Endothelial cell of umbilical vein (primary cell): ENCODE data around the gene LAMC3. TPM values are rescaled to one million over a fixed set of nuclear protein-coding genes. Genes with fewer than 3 reads are reported as not detected.

Experiments used
- BruUV-seq: library from RNA; stranded (reverse); fragments of 400-500 nt; replicated peaks from 2 replicates; lab custom pipeline; 2021; lab: Mats Ljungman, UMichigan
- CTCF ChIA-PET: fragments of 300-600, 350-600 bp; sonication (Branson Sonifier 250); formaldehyde crosslinking; loops from one replicate; lab custom pipeline; 2021; ENCODE audit warnings: antibody characterized with exemption, inconsistent platforms; lab: Charles Lee
- POLR2A ChIA-PET: fragments of 300-600, 350-600 bp; sonication (Branson Sonifier 250); formaldehyde crosslinking; loops from one replicate; lab custom pipeline; 2021; ENCODE audit warnings: antibody characterized with exemption, inconsistent platforms; lab: Charles Lee
- DNase-seq: peaks from one replicate; pipeline ENCODE4 v3.0.0-alpha.2; 2011; ENCODE audit warnings: low read depth, low spot score
- FAIRE-seq: peaks from 2 replicates; lab custom pipeline; 2011; peaks lifted over from hg19 to GRCh38; lab: Jason Lieb, UNC
- H2AFZ ChIP-seq: 2 replicates; pipeline ENCODE4 v1.6.0; 2012; ENCODE audit warnings: low read depth, low read length, control low read depth, inconsistent platforms
- H3K27ac ChIP-seq: 2 replicates; pipeline ENCODE4 v1.5.1; 2011; ENCODE audit warnings: low read depth, mild to moderate bottlenecking, control low read depth, low read length, moderate library complexity; ENCODE audit not compliant: insufficient read depth
- H3K27me3 ChIP-seq, 2 experiments: 2 replicates each; pipeline versions ENCODE4 v1.6.0 to v1.6.1; 2011; ENCODE audit warnings: low read length in 2 of 2, mixed read lengths in 1 of 2; ENCODE audit not compliant: control insufficient read depth in 2 of 2, insufficient read depth in 2 of 2
- H3K36me3 ChIP-seq, 2 experiments: 2 replicates in 1 of 2; 3 replicates in 1 of 2; pipeline ENCODE4 v1.5.1; 2011; ENCODE audit warnings: low read length in 2 of 2, mild to moderate bottlenecking in 1 of 2, moderate library complexity in 1 of 2; ENCODE audit not compliant: control insufficient read depth in 2 of 2, insufficient read depth in 2 of 2; ENCODE audit errors: extremely low read depth in 1 of 2
- H3K4me1 ChIP-seq: 3 replicates; pipeline ENCODE4 v1.5.1; 2011; ENCODE audit warnings: mild to moderate bottlenecking, low read length; ENCODE audit not compliant: control insufficient read depth, insufficient read depth; ENCODE audit errors: extremely low read depth
- H3K4me2 ChIP-seq: 2 replicates; pipeline ENCODE4 v1.6.1; 2011; ENCODE audit warnings: low read length, control low read depth, mixed read lengths; ENCODE audit not compliant: insufficient read depth
- H3K4me3 ChIP-seq, 3 experiments: fragments of 200-600 bp in 1 of 3; sonication (generic), shearing (Covaris generic) in 1 of 3; replicated peaks in 1 of 3; 2 replicates each; pipeline ENCODE4 v1.5.1; 2011 to 2016; ENCODE audit warnings: control low read depth in 3 of 3, low read length in 3 of 3, mild to moderate bottlenecking in 2 of 3, inconsistent platforms in 1 of 3, low read depth in 1 of 3, moderate library complexity in 1 of 3; ENCODE audit not compliant: insufficient read depth in 1 of 3
- H3K79me2 ChIP-seq: 2 replicates; pipeline ENCODE4 v1.6.0; 2012; ENCODE audit warnings: low read length, inconsistent platforms; ENCODE audit not compliant: control insufficient read depth, insufficient read depth
- H3K9ac ChIP-seq: replicated peaks from 2 replicates; pipeline ENCODE3; 2011; ENCODE audit warnings: low read length, control low read depth; ENCODE audit not compliant: insufficient read depth; ENCODE audit errors: extremely low read depth
- H3K9me1 ChIP-seq: replicated peaks from 3 replicates; pipeline ENCODE4 v1.6.0; 2011; ENCODE audit warnings: mild to moderate bottlenecking, low read length; ENCODE audit not compliant: control insufficient read depth, insufficient read depth; ENCODE audit errors: extremely low read depth
- H3K9me3 ChIP-seq: replicated peaks from 2 replicates; pipeline ENCODE4 v1.5.1; 2012; ENCODE audit warnings: low read length, inconsistent platforms; ENCODE audit not compliant: control insufficient read depth, insufficient read depth
- H4K20me1 ChIP-seq: replicated peaks from 2 replicates; pipeline ENCODE3; 2011; ENCODE audit warnings: mild to moderate bottlenecking, low read length; ENCODE audit not compliant: control insufficient read depth, insufficient read depth; ENCODE audit errors: extremely low read depth
- CTCF ChIP-seq, 2 donors: IDR thresholded peaks; 1 replicate in 1 of 2; 2 replicates in 1 of 2; pipeline ENCODE4 v1.5.1; 2011; ENCODE audit warnings: low read length in 2 of 2, mild to moderate bottlenecking in 2 of 2, moderate library complexity in 2 of 2, control low read depth in 1 of 2, inconsistent platforms in 1 of 2, low read depth in 1 of 2; ENCODE audit not compliant: insufficient read depth in 1 of 2; ENCODE audit errors: extremely low read depth in 1 of 2
- EZH2 ChIP-seq: IDR thresholded peaks from 2 replicates; pipeline ENCODE4 v1.6.1; 2012; ENCODE audit warnings: borderline replicate concordance, low read depth, mild to moderate bottlenecking, moderate library complexity, low read length, inconsistent platforms; ENCODE audit not compliant: severe bottlenecking
- FOS ChIP-seq: IDR thresholded peaks from 2 replicates; pipeline ENCODE4 v1.6.1; 2011; ENCODE audit warnings: mild to moderate bottlenecking, low read length, moderate library complexity, borderline replicate concordance; ENCODE audit not compliant: insufficient read depth
- GATA2 ChIP-seq: IDR thresholded peaks from 2 replicates; pipeline ENCODE4 v1.7.0; 2011; ENCODE audit warnings: low read depth, mild to moderate bottlenecking, moderate library complexity, mixed read lengths, low read length; ENCODE audit not compliant: insufficient read length, insufficient read depth
- JUN ChIP-seq: IDR thresholded peaks from 2 replicates; pipeline ENCODE4 v1.6.1; 2011; ENCODE audit warnings: borderline replicate concordance, low read depth; ENCODE audit not compliant: insufficient read length, insufficient read depth
- MYC ChIP-seq: IDR thresholded peaks from one replicate; pipeline ENCODE4 v1.6.1; 2011; ENCODE audit warnings: mild to moderate bottlenecking, low read depth, low read length
- POLR2A ChIP-seq: IDR thresholded peaks from 2 replicates; pipeline ENCODE4 v1.6.1; 2012; ENCODE audit warnings: low read depth, mild to moderate bottlenecking, control low read depth, low read length
- POLR2AphosphoS5 ChIP-seq: IDR thresholded peaks from 2 replicates; pipeline ENCODE4 v1.6.1; 2012; ENCODE audit warnings: low read depth, mild to moderate bottlenecking, control low read depth, low read length, moderate library complexity; ENCODE audit not compliant: insufficient read depth
- dilution Hi-C: fragments of 300-500 bp; cut with MboI; formaldehyde crosslinking; loops from one replicate; pipeline ENCODE4 v1.15.0; 2019; ENCODE audit warnings: low sequenced_read_pairs; ENCODE audit not compliant: extremely low pct_ligation_motif_present
- intact Hi-C: fragments of 100-400 bp; cut with micrococcal nuclease; formaldehyde crosslinking; loops from one replicate; pipeline ENCODE4 v1.10.0; 2022
- polyA plus RNA-seq, 4 experiments: library from polyadenylated mRNA; depleted of rRNA in 3 of 4; stranded (reverse) in 3 of 4; unstranded in 1 of 4; fragments of >200 nt; gene quantifications; 2 replicates each; pipeline versions ENCODE4 v1.2.1 to v1.2.3, GENCODE V29; 2011 to 2012; ENCODE audit warnings: missing spikeins in 1 of 4
- total RNA-seq: library from RNA; stranded (reverse); gene quantifications from 2 replicates; pipeline ENCODE4 v1.2.3, GENCODE V29; 2021
- TF ChIP-seq, protein P1 (sequence below): IDR thresholded peaks from 2 replicates; pipeline ENCODE4 v1.6.1; 2011; ENCODE audit not compliant: insufficient read depth, insufficient read length

LAMC3 gene
- total and polyA plus RNA-seq, 2 donors (not counting 3 experiments of a cell fraction or from before 2014, with no cell fraction given): 0.18 to 0.38 TPM

GRCh38 chr9:131092548-131093440 is 83.8 kb downstream of the LAMC3 start:
- ChIA-PET POLR2A (no interaction called here), CTCF (no interaction called here)
- no TSS peak for BruUV-seq
- H3K27ac ChIP-seq: no peak overlapping the region
- no peak for TF ChIP-seq FOS
- TF ChIP-seq, protein P1, sequence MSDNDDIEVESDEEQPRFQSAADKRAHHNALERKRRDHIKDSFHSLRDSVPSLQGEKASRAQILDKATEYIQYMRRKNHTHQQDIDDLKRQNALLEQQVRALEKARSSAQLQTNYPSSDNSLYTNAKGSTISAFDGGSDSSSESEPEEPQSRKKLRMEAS: no peak
- TF ChIP-seq MYC: no peak
- no peak for TF ChIP-seq POLR2AphosphoS5
- no peak for TF ChIP-seq JUN
- TF ChIP-seq GATA2: no peak
- TF ChIP-seq EZH2: no peak
- no peak for TF ChIP-seq CTCF (IDR thresholded peaks at IDR 0.05; ENCODE audit: extremely low read depth in 1 of 2, insufficient read depth in 1 of 2, low read depth in 1 of 2, low read length in 2 of 2)
- TF ChIP-seq POLR2A: no peak
- no peak for DNase-seq
- peaks cover 5% of the 10 kb centered on the region for H3K4me1 ChIP-seq
- no peaks in the 10 kb centered on the region for H3K36me3 ChIP-seq
- no peaks in the 10 kb centered on the region for H3K9me1 ChIP-seq
- no peak for FAIRE-seq
- no peak overlapping the region for H3K4me3 ChIP-seq
- no peaks in the 10 kb centered on the region for H3K79me2 ChIP-seq
- no peaks in the 10 kb centered on the region for H3K9me3 ChIP-seq
- no peak overlapping the region for H3K4me2 ChIP-seq
- no peak overlapping the region for H3K9ac ChIP-seq
- H4K20me1 ChIP-seq: no peaks in the 10 kb centered on the region
- intact Hi-C loops (no loop called here), dilution Hi-C loops (no loop called here)
- H2AFZ ChIP-seq: no peak overlapping the region
- H3K27me3 ChIP-seq: peaks cover 8 to 14% of the 10 kb centered on the region in 2 experiments
